ENCODE data around the gene RPS28. TPM values are rescaled to one million over a fixed set of nuclear protein-coding genes. Genes with fewer than 3 reads are reported as not detected.
A peak's percentile ranks its signal among the peaks of the same experiment; 100 is the strongest.

The RPS28 gene
- total and polyA plus RNA-seq, 12 donors: 883 to 1,375 (median 1,088) TPM

DNA sequence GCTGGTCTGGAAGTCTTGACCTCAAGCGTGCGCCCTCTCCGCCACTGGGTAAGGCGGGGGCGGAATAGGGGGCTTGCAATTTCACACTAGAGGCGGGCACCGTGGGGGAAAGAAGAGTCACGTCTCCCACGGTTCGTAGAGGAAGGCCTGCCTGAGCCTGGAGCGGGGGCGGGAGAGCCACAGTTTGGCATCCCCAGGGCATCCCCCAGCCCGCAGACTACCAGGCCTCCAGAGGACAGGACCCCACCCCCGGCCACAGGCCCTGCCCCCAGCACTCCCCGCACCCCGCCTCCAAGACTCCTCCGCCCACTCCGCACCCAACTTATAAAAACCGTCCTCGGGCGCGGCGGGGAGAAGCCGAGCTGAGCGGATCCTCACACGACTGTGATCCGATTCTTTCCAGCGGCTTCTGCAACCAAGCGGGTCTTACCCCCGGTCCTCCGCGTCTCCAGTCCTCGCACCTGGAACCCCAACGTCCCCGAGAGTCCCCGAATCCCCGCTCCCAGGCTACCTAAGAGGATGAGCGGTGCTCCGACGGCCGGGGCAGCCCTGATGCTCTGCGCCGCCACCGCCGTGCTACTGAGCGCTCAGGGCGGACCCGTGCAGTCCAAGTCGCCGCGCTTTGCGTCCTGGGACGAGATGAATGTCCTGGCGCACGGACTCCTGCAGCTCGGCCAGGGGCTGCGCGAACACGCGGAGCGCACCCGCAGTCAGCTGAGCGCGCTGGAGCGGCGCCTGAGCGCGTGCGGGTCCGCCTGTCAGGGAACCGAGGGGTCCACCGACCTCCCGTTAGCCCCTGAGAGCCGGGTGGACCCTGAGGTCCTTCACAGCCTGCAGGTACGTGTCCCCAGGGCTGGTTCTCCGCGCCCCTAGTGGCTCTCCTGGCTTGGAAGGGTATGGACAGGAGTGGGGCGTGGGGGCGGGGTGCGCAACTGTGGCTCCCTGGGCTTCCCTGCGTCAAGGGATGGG is 42.8 kb downstream of the RPS28 start, which contains the start of gene ANGPTL4:
ANGPTL4 (plus strand) TSS at position 353 of the 969 bp plus-strand sequence; CDS start at position 520, 167 bp downstream.
- TF ChIP-seq, protein P1, sequence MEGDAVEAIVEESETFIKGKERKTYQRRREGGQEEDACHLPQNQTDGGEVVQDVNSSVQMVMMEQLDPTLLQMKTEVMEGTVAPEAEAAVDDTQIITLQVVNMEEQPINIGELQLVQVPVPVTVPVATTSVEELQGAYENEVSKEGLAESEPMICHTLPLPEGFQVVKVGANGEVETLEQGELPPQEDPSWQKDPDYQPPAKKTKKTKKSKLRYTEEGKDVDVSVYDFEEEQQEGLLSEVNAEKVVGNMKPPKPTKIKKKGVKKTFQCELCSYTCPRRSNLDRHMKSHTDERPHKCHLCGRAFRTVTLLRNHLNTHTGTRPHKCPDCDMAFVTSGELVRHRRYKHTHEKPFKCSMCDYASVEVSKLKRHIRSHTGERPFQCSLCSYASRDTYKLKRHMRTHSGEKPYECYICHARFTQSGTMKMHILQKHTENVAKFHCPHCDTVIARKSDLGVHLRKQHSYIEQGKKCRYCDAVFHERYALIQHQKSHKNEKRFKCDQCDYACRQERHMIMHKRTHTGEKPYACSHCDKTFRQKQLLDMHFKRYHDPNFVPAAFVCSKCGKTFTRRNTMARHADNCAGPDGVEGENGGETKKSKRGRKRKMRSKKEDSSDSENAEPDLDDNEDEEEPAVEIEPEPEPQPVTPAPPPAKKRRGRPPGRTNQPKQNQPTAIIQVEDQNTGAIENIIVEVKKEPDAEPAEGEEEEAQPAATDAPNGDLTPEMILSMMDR (IDR thresholded peaks at IDR 0.05): peak in 5 of 9 donors; percentile 29 to 45 (median 36)
- peaks cover 17 to 77% (median 62%) of the 10 kb centered on the region in 9 donors for H3K4me1 ChIP-seq
- intact Hi-C loops (cut with DNase I): loop anchor here in 2 of 10 donors (2.0 kb wide), 1 partner anchor 27 kb away; the partner anchor contains the start of gene RAB11B (in 2 of the 2)

GRCh38 chr19:8366121-8366581 is 44.9 kb downstream of the RPS28 start:
- no peaks in the 10 kb centered on the region for H3K9me3 ChIP-seq
- no peak for DNase-seq
- TF ChIP-seq, protein P1 (IDR thresholded peaks at IDR 0.05): no peak
- peaks cover 0 to 30% (median 0%) of the 10 kb centered on the region in 7 donors for H3K27me3 ChIP-seq
- peaks cover 17 to 88% (median 67%) of the 10 kb centered on the region in 9 donors for H3K4me1 ChIP-seq
- no peak for ATAC-seq
- intact Hi-C loops (cut with DNase I): loop anchor here in 2 of 10 donors (2.0 kb wide), 2 partner anchors 25 to 27 kb away; partner anchors contain the start of gene RAB11B (in 1 of the 2)
- peak overlapping the region in 3 of 10 donors; percentile 61 to 79 (median 74) for H3K4me3 ChIP-seq
- peak overlapping the region in 5 of 10 donors; percentile 77 to 93 (median 90) for H3K27ac ChIP-seq
- H3K36me3 ChIP-seq: peaks cover 0 to 36% (median 0%) of the 10 kb centered on the region in 9 donors
- WGBS, 2 donors: 92 to 95% methylated on average over 11 of the region's 11 CpGs

More for the DNA sequence above, 42.8 kb downstream of the RPS28 start, which contains the start of gene ANGPTL4:
- Histone ChIP-seq H3K4me3 (peak within 1 kb of the TSS; percentile 59 to 79 (median 66)), H3K27me3 (peaks cover 0 to 30% (median 0%) of the 10 kb centered on the region in 7 donors), H3K9me3 (no peaks in the 10 kb centered on the region), H3K36me3 (peaks cover 0 to 16% (median 0%) of the 10 kb centered on the region in 9 donors), H3K27ac (peak within 1 kb of the TSS; percentile 26 to 93 (median 84))
- ATAC-seq (peak; percentile 43 to 71 (median 64)), DNase-seq (peak; percentile 73 to 78)
- 0 to 1% methylated on average over 81 of the region's 81 CpGs for WGBS, 2 donors

DNA sequence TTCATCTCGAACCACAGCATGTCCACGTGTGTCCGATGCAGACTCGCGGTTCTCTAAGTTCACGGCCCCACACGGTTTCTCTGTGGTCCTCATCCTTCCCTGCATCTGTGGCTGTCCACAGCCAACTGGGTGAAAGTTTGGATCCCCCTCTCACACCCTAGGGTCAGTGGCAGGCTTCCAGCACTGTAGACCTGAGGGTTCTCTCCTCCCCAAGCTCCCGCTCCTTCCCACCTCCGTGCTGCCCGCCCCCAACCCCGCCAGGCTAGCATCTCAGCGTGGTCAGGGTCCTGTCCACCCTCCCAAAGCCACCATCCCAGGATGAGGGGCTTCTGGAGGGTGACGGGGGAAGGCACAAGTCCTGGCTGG is 45.6 kb downstream of the RPS28 start:
- ATAC-seq: peak in 4 of 8 donors; percentile 1 to 17 (median 4)
- H3K36me3 ChIP-seq: peaks cover 0 to 44% (median 0%) of the 10 kb centered on the region in 9 donors
- WGBS, 2 donors: 37 to 38% methylated on average over 13 of the region's 13 CpGs

More for the DNA sequence above, 45.6 kb downstream of the RPS28 start:
- Histone ChIP-seq H3K27ac (peak overlapping the region in 9 of 10 donors; percentile 31 to 93 (median 78)), H3K9me3 (no peaks in the 10 kb centered on the region), H3K4me3 (peak overlapping the region in 7 of 10 donors; percentile 13 to 79 (median 23)), H3K4me1 (peaks cover 17 to 84% (median 59%) of the 10 kb centered on the region in 9 donors), H3K27me3 (peaks cover 0 to 30% (median 0%) of the 10 kb centered on the region in 7 donors)
- TF ChIP-seq, protein P1 (IDR thresholded peaks at IDR 0.05): no peak
- intact Hi-C loops (cut with DNase I): loop anchor here in 3 of 10 donors (1.0 to 2.0 kb wide), 3 partner anchors 23 to 26 kb away; partner anchors contain the start of gene RAB11B (in 2 of the 3)
- DNase-seq: no peak

Data from heart right ventricle (tissue), 16 donors.